H1 (cell line): ENCODE data around the gene TGFB2.

Source experiments
- POLR2A ChIP-seq, 2 experiments: IDR thresholded peaks; 1 replicate in 1 of 2; 2 replicates in 1 of 2; pipeline ENCODE4 v1.6.1; 2011; ENCODE audit warnings: low read depth in 2 of 2, low read length in 2 of 2, mild to moderate bottlenecking in 2 of 2; ENCODE audit errors: control extremely low read depth in 1 of 2
- RFX5 ChIP-seq: IDR thresholded peaks from 2 replicates; pipeline ENCODE4 v1.6.1; 2011; ENCODE audit warnings: low read depth, low read length, improper control_type of control experiment, borderline replicate concordance
- SAP30 ChIP-seq: fragments of 300-600 bp; sonication (generic); IDR thresholded peaks from 2 replicates; pipeline ENCODE4 v1.7.1; 2012; ENCODE audit warnings: low read length, moderate library complexity, mild to moderate bottlenecking, inconsistent platforms; ENCODE audit not compliant: insufficient read depth, insufficient replicate concordance
- SUZ12 ChIP-seq: fragments of 200-600 bp; sonication (generic); IDR thresholded peaks from 2 replicates; pipeline ENCODE4 v1.6.1; 2012; ENCODE audit warnings: mild to moderate bottlenecking, inconsistent platforms, low read length, moderate library complexity, mixed read lengths

- TF ChIP-seq SUZ12 = no peak
- no peak for TF ChIP-seq POLR2A (IDR thresholded peaks at IDR 0.05; ENCODE audit: control extremely low read depth in 1 of 2, low read depth in 2 of 2, low read length in 2 of 2)
- no peak for TF ChIP-seq RFX5
- no peak for TF ChIP-seq SAP30
Observed at GRCh38 chr1:218297461-218297860, 47.7 kb upstream of the TGFB2 start.
